GM18873 (cell line): ENCODE results near the gene INO80D.
"Not testable (repeated sequence)": the region's sequence is repeated elsewhere in the genome, so short reads cannot be mapped to it uniquely, and the experiment has no call there.

ENCODE experiments used
- ATAC-seq: cut with Tn5 transposase; IDR thresholded peaks from one replicate; pipeline ENCODE4 v1.9.1; 2021; ENCODE audit warnings: mild to moderate bottlenecking, moderate library complexity, moderate number of reproducible peaks; ENCODE audit not compliant: unreplicated experiment, low FRiP score

The INO80D gene

GRCh38 chr2:205986334-205986733, 99.6 kb downstream of the INO80D start:
- ATAC-seq = not testable (repeated sequence)

GRCh38 chr2:205984381-205984780, 101.6 kb downstream of the INO80D start:
- ATAC-seq = no peak

GRCh38 chr2:205982776-205983327, 103.1 kb downstream of the INO80D start:
- no peak for ATAC-seq

GRCh38 chr2:205978728-205979127, 107.2 kb downstream of the INO80D start:
- not testable (repeated sequence) for ATAC-seq

GRCh38 chr2:205977699-205978098, 108.3 kb downstream of the INO80D start:
- not testable (repeated sequence) for ATAC-seq

- not testable (repeated sequence) for ATAC-seq
These were observed 108.9 kb downstream of the INO80D start for GRCh38 chr2:205976934-205977659.

GRCh38 chr2:205976120-205976814, 109.7 kb downstream of the INO80D start:
- no peak for ATAC-seq

GRCh38 chr2:205975082-205975949, 110.7 kb downstream of the INO80D start:
- ATAC-seq = peak; percentile 72

GRCh38 chr2:205972113-205972512, 113.9 kb downstream of the INO80D start:
- no peak for ATAC-seq

GRCh38 chr2:205970348-205970747, 115.6 kb downstream of the INO80D start:
- ATAC-seq = no peak

GRCh38 chr2:205969584-205969983, 116.4 kb downstream of the INO80D start:
- ATAC-seq = no peak

- ATAC-seq = no peak
These were observed 118.4 kb downstream of the INO80D start for GRCh38 chr2:205967391-205968075.

GRCh38 chr2:205965707-205966106, 120.3 kb downstream of the INO80D start:
- ATAC-seq = no peak

GRCh38 chr2:205964111-205964761, 121.7 kb downstream of the INO80D start:
- no peak for ATAC-seq

- no peak for ATAC-seq
These were observed 126.5 kb downstream of the INO80D start for GRCh38 chr2:205959521-205959920.

- ATAC-seq = no peak
These were observed 128.4 kb downstream of the INO80D start for GRCh38 chr2:205957452-205958154.

- ATAC-seq = no peak
These were observed 131.3 kb downstream of the INO80D start for GRCh38 chr2:205954707-205955106.

GRCh38 chr2:205952282-205952681, 133.7 kb downstream of the INO80D start:
- no peak for ATAC-seq

GRCh38 chr2:205948883-205949282, 137.1 kb downstream of the INO80D start:
- ATAC-seq = no peak
